ENCODE data around the gene STH.
"Not testable (repeated sequence)": the region's sequence is repeated elsewhere in the genome, so short reads cannot be mapped to it uniquely, and the experiment has no call there.

STH gene

DNA sequence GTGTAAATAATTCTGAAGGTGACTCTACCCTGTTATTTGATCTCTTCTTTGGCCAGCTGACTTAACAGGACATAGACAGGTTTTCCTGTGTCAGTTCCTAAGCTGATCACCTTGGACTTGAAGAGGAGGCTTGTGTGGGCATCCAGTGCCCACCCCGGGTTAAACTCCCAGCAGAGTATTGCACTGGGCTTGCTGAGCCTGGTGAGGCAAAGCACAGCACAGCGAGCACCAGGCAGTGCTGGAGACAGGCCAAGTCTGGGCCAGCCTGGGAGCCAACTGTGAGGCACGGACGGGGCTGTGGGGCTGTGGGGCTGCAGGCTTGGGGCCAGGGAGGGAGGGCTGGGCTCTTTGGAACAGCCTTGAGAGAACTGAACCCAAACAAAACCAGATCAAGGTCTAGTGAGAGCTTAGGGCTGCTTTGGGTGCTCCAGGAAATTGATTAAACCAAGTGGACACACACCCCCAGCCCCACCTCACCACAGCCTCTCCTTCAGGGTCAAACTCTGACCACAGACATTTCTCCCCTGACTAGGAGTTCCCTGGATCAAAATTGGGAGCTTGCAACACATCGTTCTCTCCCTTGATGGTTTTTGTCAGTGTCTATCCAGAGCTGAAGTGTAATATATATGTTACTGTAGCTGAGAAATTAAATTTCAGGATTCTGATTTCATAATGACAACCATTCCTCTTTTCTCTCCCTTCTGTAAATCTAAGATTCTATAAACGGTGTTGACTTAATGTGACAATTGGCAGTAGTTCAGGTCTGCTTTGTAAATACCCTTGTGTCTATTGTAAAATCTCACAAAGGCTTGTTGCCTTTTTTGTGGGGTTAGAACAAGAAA is 5.1 kb downstream of the STH start:
- FAIRE-seq (no peak), DNase-seq (ENCODE audit: low spot score) (no peak)

- DNase-seq (ENCODE audit: low spot score); FAIRE-seq: not testable (repeated sequence)
These were observed 7.0 kb downstream of the STH start for GRCh38 chr17:46006082-46006481.

- FAIRE-seq, result no peak
- no peak for DNase-seq (ENCODE audit: low spot score)
These were observed 8.5 kb downstream of the STH start for GRCh38 chr17:46007461-46007965.

- no peak for FAIRE-seq
- DNase-seq (ENCODE audit: low spot score), result no peak
These were observed 9.5 kb downstream of the STH start for GRCh38 chr17:46008591-46008990.

- DNase-seq (ENCODE audit: low spot score) (peak; percentile 29), FAIRE-seq (no peak)
These were observed 10.9 kb downstream of the STH start for GRCh38 chr17:46009681-46010596.

- no peak for FAIRE-seq
- DNase-seq (ENCODE audit: low spot score), result no peak
These were observed 11.6 kb downstream of the STH start for GRCh38 chr17:46010597-46011186.

GRCh38 chr17:46011711-46012505 is 12.9 kb downstream of the STH start:
- no peak for DNase-seq (ENCODE audit: low spot score)

GRCh38 chr17:46012506-46013079 is 13.5 kb downstream of the STH start:
- FAIRE-seq (no peak), DNase-seq (ENCODE audit: low spot score) (no peak)

More at GRCh38 chr17:46011711-46012505, 12.9 kb downstream of the STH start:
- no peak for FAIRE-seq

DNA sequence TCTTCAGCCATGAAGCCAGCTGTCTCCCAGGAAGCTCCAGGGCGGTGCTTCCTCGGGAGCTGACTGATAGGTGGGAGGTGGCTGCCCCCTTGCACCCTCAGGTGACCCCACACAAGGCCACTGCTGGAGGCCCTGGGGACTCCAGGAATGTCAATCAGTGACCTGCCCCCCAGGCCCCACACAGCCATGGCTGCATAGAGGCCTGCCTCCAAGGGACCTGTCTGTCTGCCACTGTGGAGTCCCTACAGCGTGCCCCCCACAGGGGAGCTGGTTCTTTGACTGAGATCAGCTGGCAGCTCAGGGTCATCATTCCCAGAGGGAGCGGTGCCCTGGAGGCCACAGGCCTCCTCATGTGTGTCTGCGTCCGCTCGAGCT is 14.1 kb downstream of the STH start:
- no peak for FAIRE-seq
- DNase-seq (ENCODE audit: low spot score), result no peak

GRCh38 chr17:46013502-46014165 is 14.6 kb downstream of the STH start:
- DNase-seq (ENCODE audit: low spot score) (no peak), FAIRE-seq (no peak)

GRCh38 chr17:46019408-46019925 is 20.4 kb downstream of the STH start:
- FAIRE-seq; DNase-seq (ENCODE audit: low spot score): not testable (repeated sequence)

- DNase-seq (ENCODE audit: low spot score) (no peak), FAIRE-seq (no peak)
These were observed 21.1 kb downstream of the STH start for GRCh38 chr17:46020023-46020761.

DNA sequence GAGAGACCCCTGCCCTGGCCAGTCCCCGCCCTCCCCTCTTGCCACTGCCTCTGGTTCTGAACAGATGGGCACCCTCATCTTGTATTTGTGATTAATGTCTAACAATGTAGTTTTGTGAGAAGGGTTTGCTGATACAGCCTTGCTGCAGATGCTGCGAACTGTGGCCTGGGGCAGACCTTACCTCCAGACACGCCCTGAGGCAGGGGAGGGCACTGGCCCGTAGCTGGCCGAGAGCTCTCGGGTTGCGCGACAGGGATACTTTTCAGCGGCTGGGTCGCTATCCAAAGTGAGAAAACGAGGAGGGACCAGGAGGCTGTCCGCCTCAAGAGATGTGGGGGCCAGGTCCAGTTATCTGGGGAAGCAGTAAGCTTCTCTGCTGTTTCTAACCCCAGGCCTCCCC is 21.9 kb downstream of the STH start:
- no peak for DNase-seq (ENCODE audit: low spot score)
- no peak for FAIRE-seq

DNA sequence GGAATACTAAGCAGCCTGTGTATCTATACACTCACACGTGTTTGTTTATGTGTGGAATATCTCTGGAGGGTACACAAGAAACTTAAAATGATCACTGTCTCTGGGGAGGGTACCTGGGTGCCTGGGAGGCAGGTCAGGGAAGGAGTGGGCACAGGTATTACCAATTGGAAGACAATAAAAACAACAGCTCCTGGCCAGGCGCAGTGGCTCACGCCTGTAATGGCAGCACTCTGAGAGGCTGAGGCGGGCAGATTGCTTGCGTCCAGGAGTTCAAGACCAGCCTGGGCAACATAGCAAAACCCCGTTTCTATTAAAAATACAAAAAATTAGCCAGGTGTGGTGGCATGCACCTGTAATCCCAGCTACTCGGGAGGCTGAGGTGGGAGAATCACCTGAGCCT is 24.3 kb downstream of the STH start:
- not testable (repeated sequence) for FAIRE-seq; DNase-seq (ENCODE audit: low spot score)

DNA sequence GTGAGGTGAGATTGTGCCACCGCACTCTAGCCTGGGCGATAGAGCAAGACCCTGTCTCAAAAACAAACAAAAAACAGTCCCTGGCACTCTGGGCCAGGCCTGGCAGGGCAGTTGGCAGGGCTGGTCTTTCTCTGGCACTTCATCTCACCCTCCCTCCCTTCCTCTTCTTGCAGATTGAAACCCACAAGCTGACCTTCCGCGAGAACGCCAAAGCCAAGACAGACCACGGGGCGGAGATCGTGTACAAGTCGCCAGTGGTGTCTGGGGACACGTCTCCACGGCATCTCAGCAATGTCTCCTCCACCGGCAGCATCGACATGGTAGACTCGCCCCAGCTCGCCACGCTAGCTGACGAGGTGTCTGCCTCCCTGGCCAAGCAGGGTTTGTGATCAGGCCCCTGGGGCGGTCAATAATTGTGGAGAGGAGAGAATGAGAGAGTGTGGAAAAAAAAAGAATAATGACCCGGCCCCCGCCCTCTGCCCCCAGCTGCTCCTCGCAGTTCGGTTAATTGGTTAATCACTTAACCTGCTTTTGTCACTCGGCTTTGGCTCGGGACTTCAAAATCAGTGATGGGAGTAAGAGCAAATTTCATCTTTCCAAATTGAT is 24.8 kb downstream of the STH start:
- FAIRE-seq (no peak), DNase-seq (ENCODE audit: low spot score) (no peak)

GRCh38 chr17:46024590-46024989 is 25.5 kb downstream of the STH start:
- DNase-seq (ENCODE audit: low spot score), result no peak

DNA sequence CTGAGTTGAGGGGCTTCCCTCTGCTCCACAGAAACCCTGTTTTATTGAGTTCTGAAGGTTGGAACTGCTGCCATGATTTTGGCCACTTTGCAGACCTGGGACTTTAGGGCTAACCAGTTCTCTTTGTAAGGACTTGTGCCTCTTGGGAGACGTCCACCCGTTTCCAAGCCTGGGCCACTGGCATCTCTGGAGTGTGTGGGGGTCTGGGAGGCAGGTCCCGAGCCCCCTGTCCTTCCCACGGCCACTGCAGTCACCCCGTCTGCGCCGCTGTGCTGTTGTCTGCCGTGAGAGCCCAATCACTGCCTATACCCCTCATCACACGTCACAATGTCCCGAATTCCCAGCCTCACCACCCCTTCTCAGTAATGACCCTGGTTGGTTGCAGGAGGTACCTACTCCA is 26.0 kb downstream of the STH start:
- FAIRE-seq, result no peak
- DNase-seq (ENCODE audit: low spot score), result no peak

More at GRCh38 chr17:46024590-46024989, 25.5 kb downstream of the STH start:
- FAIRE-seq, result no peak

- no peak for FAIRE-seq
- DNase-seq (ENCODE audit: low spot score), result no peak
These were observed 26.6 kb downstream of the STH start for GRCh38 chr17:46025510-46026165.

Data from RCC 7860 (cell line).